Testis (tissue), 3 donors: ENCODE data around the gene PEBP1. TPM values are rescaled to one million over a fixed set of nuclear protein-coding genes. Genes with fewer than 3 reads are reported as not detected.

Source experiments
- DNase-seq: peaks from one replicate; pipeline ENCODE4 v3.0.0-alpha.2; 2019
- H3K27ac ChIP-seq, 2 donors: fragments of 200-600 bp; sonication (generic); one replicate each; pipeline ENCODE4 v1.5.1; 2019
- H3K27me3 ChIP-seq: fragments of 200-600 bp; sonication (generic); one replicate; pipeline ENCODE4 v1.5.1; 2019
- H3K36me3 ChIP-seq: fragments of 200-600 bp; sonication (generic); one replicate; pipeline ENCODE4 v1.5.1; 2017; ENCODE audit warnings: low read depth; ENCODE audit errors: missing control alignments
- H3K4me1 ChIP-seq: fragments of 200-600 bp; sonication (generic); one replicate; pipeline ENCODE4 v1.5.1; 2019
- H3K4me3 ChIP-seq, 2 donors: fragments of 200-600 bp; sonication (generic); one replicate each; pipeline ENCODE4 v1.5.1; 2017 to 2019
- H3K9me3 ChIP-seq: fragments of 200-600 bp; sonication (generic); one replicate; pipeline ENCODE4 v1.5.1; 2017
- POLR2A ChIP-seq: fragments of 450-650 bp; IDR thresholded peaks from one replicate; pipeline ENCODE4 v1.6.1; 2017; ENCODE audit warnings: antibody characterized with exemption, mild to moderate bottlenecking, moderate library complexity
- WGBS, 2 donors: methylation state at CpG; one replicate each; pipeline ENCODE4 v1.1.5; 2018; 5-methylcytosine and 5-hydroxymethylcytosine counted together
- intact Hi-C: fragments of 100-400 bp; cut with DNase I; formaldehyde crosslinking; loops from one replicate; pipeline ENCODE4 v1.15.1; 2023; ENCODE audit warnings: low total_unique reads
- polyA plus RNA-seq: library from polyadenylated mRNA; stranded (reverse); fragments of 350-450 nt; fragmentation: Illumina TruSeq; extraction: RNeasy Lipid Tissue Mini Kit (QIAGEN cat#74804); gene quantifications from one replicate; pipeline ENCODE4 v1.2.3, GENCODE V29; 2014; ENCODE audit warnings: low read depth, low replicate concordance; ENCODE audit not compliant: insufficient read depth
- total RNA-seq, 2 donors: library from RNA; depleted of rRNA; stranded (reverse); fragments of >200 nt; gene quantifications; one replicate each; pipeline ENCODE4 v1.2.3, GENCODE V29; 2016
- TF ChIP-seq, protein P1 (sequence below), 3 experiments: fragments of 450-650 bp in 2 of 3; fragments of 200-600 bp in 1 of 3; sonication (generic) in 1 of 3; IDR thresholded peaks; one replicate each; pipeline ENCODE4 v1.5.1; 2016 to 2019; ENCODE audit warnings: antibody characterized with exemption in 3 of 3, mild to moderate bottlenecking in 2 of 3, moderate library complexity in 1 of 3

The PEBP1 gene
- total and polyA plus RNA-seq, 3 donors from 2014 or later, result 370 to 500 (median 371) TPM

DNA sequence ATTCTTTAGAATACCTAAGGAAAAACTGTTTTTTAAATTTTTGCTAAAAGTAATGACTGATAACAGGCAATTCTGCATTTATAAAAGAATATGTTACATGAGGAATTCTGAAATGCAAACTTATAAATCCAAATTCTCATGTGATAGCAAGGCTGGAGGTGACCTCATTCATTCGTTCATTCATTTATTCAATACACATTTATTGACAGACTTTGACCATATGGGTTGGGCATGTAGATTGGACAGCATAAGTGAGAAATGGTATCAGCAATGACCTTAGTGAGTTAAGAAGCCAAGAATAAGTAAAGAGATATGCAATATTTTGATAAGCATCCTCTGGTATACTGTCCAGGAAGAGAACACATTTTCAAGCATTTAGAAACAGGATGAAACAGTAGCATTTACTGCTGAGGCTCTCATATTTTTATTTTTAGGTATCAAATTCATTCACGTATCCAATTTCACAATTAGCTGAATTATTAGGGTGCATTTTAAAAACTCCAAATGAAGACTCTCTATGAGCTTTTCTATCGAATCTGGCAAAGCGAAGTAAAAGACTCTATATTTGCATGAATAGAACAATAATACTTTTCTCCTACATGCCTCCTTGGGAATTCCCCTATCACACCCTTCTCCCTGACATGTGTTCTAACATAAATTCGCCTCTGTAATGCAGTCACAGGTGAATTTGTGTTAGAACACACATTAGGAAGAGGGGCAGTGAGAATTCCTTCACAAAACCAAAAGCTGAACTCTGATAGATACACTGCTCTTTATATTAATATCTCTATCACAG, 49.9 kb downstream of the PEBP1 start:
- H3K9me3 ChIP-seq, result no peaks in the 10 kb centered on the region
- peaks cover 15% of the 10 kb centered on the region for H3K4me1 ChIP-seq
- H3K4me3 ChIP-seq, result no peak overlapping the region
- H3K36me3 ChIP-seq, result no peaks in the 10 kb centered on the region
- TF ChIP-seq, protein P1, sequence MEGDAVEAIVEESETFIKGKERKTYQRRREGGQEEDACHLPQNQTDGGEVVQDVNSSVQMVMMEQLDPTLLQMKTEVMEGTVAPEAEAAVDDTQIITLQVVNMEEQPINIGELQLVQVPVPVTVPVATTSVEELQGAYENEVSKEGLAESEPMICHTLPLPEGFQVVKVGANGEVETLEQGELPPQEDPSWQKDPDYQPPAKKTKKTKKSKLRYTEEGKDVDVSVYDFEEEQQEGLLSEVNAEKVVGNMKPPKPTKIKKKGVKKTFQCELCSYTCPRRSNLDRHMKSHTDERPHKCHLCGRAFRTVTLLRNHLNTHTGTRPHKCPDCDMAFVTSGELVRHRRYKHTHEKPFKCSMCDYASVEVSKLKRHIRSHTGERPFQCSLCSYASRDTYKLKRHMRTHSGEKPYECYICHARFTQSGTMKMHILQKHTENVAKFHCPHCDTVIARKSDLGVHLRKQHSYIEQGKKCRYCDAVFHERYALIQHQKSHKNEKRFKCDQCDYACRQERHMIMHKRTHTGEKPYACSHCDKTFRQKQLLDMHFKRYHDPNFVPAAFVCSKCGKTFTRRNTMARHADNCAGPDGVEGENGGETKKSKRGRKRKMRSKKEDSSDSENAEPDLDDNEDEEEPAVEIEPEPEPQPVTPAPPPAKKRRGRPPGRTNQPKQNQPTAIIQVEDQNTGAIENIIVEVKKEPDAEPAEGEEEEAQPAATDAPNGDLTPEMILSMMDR (IDR thresholded peaks at IDR 0.05), result no peak
- no peak for TF ChIP-seq POLR2A
- WGBS, 2 donors, result 67 to 74% methylated on average over 5 of the region's 5 CpGs
- no peak for DNase-seq
- H3K27me3 ChIP-seq, result no peaks in the 10 kb centered on the region
- intact Hi-C loops, result loop anchor here (10.0 kb wide), 1 partner anchor 189 kb away; the partner anchor contains the start of genes SUDS3 and TAOK3
- H3K27ac ChIP-seq, result no peak overlapping the region

DNA sequence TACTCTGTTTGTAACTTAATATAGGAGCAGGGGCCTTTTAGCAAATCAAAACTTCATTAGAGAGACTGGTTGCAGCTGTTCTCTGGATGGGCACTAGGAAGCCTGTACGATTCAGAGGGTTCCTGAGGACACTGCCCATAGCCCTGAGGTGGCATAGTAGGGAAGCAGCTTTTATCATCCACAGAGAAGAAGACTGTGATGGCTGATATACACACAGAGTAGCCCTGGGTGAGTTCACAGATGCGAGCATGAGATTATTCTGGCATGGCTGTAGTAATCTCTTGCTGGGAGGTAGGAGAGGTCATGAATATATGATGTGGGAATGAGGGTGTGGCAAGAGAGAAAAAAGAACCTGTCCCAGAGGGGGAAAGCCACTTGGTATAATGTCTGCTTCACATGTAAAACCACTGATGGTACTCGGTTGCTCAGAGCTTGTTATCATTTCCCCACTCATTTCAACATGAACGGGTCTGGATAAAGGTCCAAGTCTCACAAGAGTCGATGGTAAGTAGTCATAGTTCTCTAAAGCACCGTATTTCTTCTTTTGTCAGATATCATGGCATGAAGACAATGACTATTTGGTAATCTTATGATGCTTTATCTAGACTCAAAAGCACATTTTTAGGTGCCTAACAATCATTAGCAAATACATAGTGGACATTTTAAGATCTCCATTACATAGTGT, 52.0 kb downstream of the PEBP1 start:
- no peak for DNase-seq
- Histone ChIP-seq H3K36me3 (no peaks in the 10 kb centered on the region), H3K27ac (peak overlapping the region; percentile 26), H3K27me3 (no peaks in the 10 kb centered on the region), H3K9me3 (no peaks in the 10 kb centered on the region), H3K4me3 (no peak overlapping the region), H3K4me1 (peaks cover 12% of the 10 kb centered on the region)
- intact Hi-C loops, result loop anchor here (10.0 kb wide), 1 partner anchor 187 kb away; the partner anchor contains the start of genes SUDS3 and TAOK3
- 62 to 69% methylated on average over 6 of the region's 6 CpGs for WGBS, 2 donors
- TF ChIP-seq, protein P1 (IDR thresholded peaks at IDR 0.05), result no peak
- no peak for TF ChIP-seq POLR2A

DNA sequence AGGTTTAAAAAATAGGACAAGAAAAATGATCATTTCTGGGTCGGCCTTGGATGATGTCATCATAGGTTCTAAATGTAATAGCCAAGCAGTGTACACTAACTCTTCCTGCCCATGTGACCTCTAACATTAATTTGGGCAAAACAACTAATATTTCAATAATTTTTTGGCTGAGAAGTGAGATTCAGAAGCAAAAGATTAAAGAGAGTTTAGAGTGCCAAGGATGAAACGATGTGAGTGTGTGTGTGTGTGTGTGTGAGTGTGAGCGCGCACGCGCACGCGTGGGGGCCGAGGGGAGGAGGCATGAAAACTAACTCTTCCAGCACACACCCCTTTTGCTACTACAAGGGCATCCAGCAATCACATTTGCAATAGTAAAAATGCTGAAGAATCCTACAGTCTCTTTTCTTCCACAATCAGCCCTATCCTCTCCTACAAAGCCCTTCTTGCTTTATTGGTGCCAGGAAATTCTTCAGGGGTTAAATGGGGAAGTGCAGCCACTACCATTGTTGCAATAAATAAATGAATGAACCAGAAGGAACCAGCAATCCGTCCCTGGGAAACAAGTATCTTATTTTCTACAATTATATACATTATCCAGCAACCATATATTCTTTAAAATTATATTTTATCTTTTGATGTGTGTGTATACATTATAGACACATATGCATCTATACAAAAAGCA, 52.9 kb downstream of the PEBP1 start:
- Histone ChIP-seq H3K36me3 (no peaks in the 10 kb centered on the region), H3K27ac (peak overlapping the region in 1 of 2 donors; percentile 26), H3K4me3 (peak overlapping the region in 1 of 2 donors; percentile 4), H3K4me1 (peaks cover 3% of the 10 kb centered on the region), H3K9me3 (no peaks in the 10 kb centered on the region), H3K27me3 (no peaks in the 10 kb centered on the region)
- WGBS, 2 donors, result 17 to 30% methylated on average over 10 of the region's 10 CpGs
- intact Hi-C loops, result loop anchor here (10.0 kb wide), 1 partner anchor 186 kb away; the partner anchor contains the start of genes SUDS3 and TAOK3
- peak; percentile 58 for DNase-seq
- TF ChIP-seq, protein P1 (IDR thresholded peaks at IDR 0.05), result no peak
- no peak for TF ChIP-seq POLR2A

DNA sequence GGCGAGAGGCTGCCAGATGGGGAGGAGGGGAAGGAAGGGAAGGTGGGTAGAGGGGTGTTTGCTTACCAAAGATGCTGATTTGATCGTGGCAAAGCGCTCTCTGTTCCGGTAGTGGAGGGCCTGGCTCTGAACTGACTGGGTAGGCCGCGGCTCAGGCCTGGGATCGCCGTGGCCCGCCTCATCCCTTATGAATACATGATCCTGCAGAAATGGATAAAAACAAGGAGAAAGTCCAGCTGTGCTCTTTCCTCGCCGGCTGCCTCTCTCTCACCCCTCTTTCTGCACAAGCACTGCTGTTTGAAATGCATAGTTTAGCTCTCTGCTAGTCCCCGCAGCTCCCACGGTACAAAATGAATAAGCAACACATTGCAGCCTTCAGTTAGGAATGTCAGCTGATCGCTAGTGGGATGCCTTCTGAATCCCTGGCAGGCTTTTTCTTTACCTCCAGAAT, 53.8 kb downstream of the PEBP1 start:
- H3K4me1 ChIP-seq, result peaks cover 3% of the 10 kb centered on the region
- H3K27me3 ChIP-seq, result no peaks in the 10 kb centered on the region
- peak; percentile 54 for DNase-seq
- intact Hi-C loops, result loop anchor here (10.0 kb wide), 1 partner anchor 185 kb away; the partner anchor contains the start of genes SUDS3 and TAOK3
- TF ChIP-seq, protein P1 (IDR thresholded peaks at IDR 0.05), result no peak
- TF ChIP-seq POLR2A, result no peak
- peak overlapping the region; percentile 87 to 89 for H3K27ac ChIP-seq
- H3K4me3 ChIP-seq, result peak overlapping the region; percentile 29 to 48
- no peaks in the 10 kb centered on the region for H3K9me3 ChIP-seq
- WGBS, 2 donors, result 9 to 11% methylated on average over 14 of the region's 14 CpGs
- H3K36me3 ChIP-seq, result no peaks in the 10 kb centered on the region
